HEK293 (cell line): ENCODE results near the gene PPIA.
"Not testable (repeated sequence)": the region's sequence is repeated elsewhere in the genome, so short reads cannot be mapped to it uniquely, and the experiment has no call there.

Experiments used
- CTCF ChIA-PET: fragments of 350-600 bp; formaldehyde crosslinking; extraction: SDS; loops from one replicate; lab custom pipeline; 2021; ENCODE audit warnings: antibody characterized with exemption; lab: Yijun Ruan, JAX
- POLR2A ChIA-PET: fragments of 300-600 bp; formaldehyde crosslinking; extraction: SDS; loops from one replicate; lab custom pipeline; 2020; ENCODE audit warnings: antibody characterized with exemption, inconsistent platforms; lab: Yijun Ruan, JAX
- H3K27ac ChIP-seq: fragments of 200-500 bp; sonication (Bioruptor generic); 2 replicates; pipeline ENCODE4 v1.5.1; 2014; ENCODE audit warnings: low read depth, low read length, control low read depth, inconsistent platforms; ENCODE audit errors: extremely low read depth
- H3K36me3 ChIP-seq, 2 experiments: fragments of 200-500 bp in 1 of 2; sonication (Bioruptor generic) in 1 of 2; 1 replicate in 1 of 2; 2 replicates in 1 of 2; pipeline ENCODE4 v1.5.1; 2014 to 2017; ENCODE audit warnings: inconsistent platforms in 2 of 2, low read length in 2 of 2; ENCODE audit not compliant: control insufficient read depth in 2 of 2, insufficient read depth in 1 of 2
- H3K4me1 ChIP-seq: fragments of 200-500 bp; sonication (Bioruptor generic); 2 replicates; pipeline ENCODE4 v1.5.1; 2014; ENCODE audit warnings: mild to moderate bottlenecking, low read length, inconsistent platforms; ENCODE audit not compliant: control insufficient read depth, insufficient read depth
- H3K4me3 ChIP-seq: 2 replicates; pipeline ENCODE4 v1.5.1; 2011; ENCODE audit warnings: low read depth, mild to moderate bottlenecking, control low read depth, low read length, moderate library complexity
- H3K9me3 ChIP-seq: fragments of 200-500 bp; sonication (Bioruptor generic); 2 replicates; pipeline ENCODE4 v1.5.1; 2014; ENCODE audit warnings: low read depth, low read length, inconsistent platforms; ENCODE audit not compliant: control insufficient read depth, insufficient read depth
- CTCF ChIP-seq: fragments of 450-650 bp; formaldehyde crosslinking; IDR thresholded peaks from 2 replicates; pipeline ENCODE4 v1.5.1; 2016; ENCODE audit warnings: missing biosample characterization, missing genetic modification characterization
- EGR2 ChIP-seq: fragments of 450-650 bp; formaldehyde crosslinking; IDR thresholded peaks from 2 replicates; pipeline ENCODE4 v1.5.1; 2016; ENCODE audit warnings: low read depth, missing biosample characterization, missing genetic modification characterization
- GFI1B ChIP-seq: fragments of 450-650 bp; formaldehyde crosslinking; IDR thresholded peaks from 2 replicates; pipeline ENCODE4 v1.5.1; 2016; ENCODE audit warnings: missing biosample characterization, missing genetic modification characterization
- REST ChIP-seq: fragments of 450-650 bp; formaldehyde crosslinking; IDR thresholded peaks from 2 replicates; pipeline ENCODE4 v1.5.1; 2016; ENCODE audit warnings: missing biosample characterization, missing genetic modification characterization
- ZBTB10 ChIP-seq: fragments of 450-650 bp; formaldehyde crosslinking; IDR thresholded peaks from 2 replicates; pipeline ENCODE4 v1.5.1; 2016; ENCODE audit warnings: missing biosample characterization, missing genetic modification characterization
- ZFHX2 ChIP-seq: fragments of 450-650 bp; formaldehyde crosslinking; conservative IDR thresholded peaks from 2 replicates; pipeline ENCODE4 v1.5.1; 2016; ENCODE audit warnings: missing biosample characterization, missing genetic modification characterization
- ZNF2 ChIP-seq: fragments of 450-650 bp; formaldehyde crosslinking; IDR thresholded peaks from 2 replicates; pipeline ENCODE4 v1.5.1; 2016; ENCODE audit warnings: missing biosample characterization, missing genetic modification characterization
- ZNF335 ChIP-seq: fragments of 450-650 bp; formaldehyde crosslinking; conservative IDR thresholded peaks from 2 replicates; pipeline ENCODE4 v1.5.1; 2016; ENCODE audit warnings: missing biosample characterization, missing genetic modification characterization
- ZNF529 ChIP-seq: fragments of 450-650 bp; formaldehyde crosslinking; IDR thresholded peaks from 2 replicates; pipeline ENCODE4 v1.5.1; 2017; ENCODE audit warnings: missing genetic modification characterization, missing biosample characterization; ENCODE audit not compliant: insufficient replicate concordance
- ZNF548 ChIP-seq: fragments of 450-650 bp; formaldehyde crosslinking; IDR thresholded peaks from 2 replicates; pipeline ENCODE4 v1.5.1; 2016; ENCODE audit warnings: missing biosample characterization, missing genetic modification characterization
- ZNF664 ChIP-seq: fragments of 450-650 bp; formaldehyde crosslinking; IDR thresholded peaks from 2 replicates; pipeline ENCODE4 v1.5.1; 2016; ENCODE audit warnings: missing biosample characterization, missing genetic modification characterization

PPIA gene

DNA sequence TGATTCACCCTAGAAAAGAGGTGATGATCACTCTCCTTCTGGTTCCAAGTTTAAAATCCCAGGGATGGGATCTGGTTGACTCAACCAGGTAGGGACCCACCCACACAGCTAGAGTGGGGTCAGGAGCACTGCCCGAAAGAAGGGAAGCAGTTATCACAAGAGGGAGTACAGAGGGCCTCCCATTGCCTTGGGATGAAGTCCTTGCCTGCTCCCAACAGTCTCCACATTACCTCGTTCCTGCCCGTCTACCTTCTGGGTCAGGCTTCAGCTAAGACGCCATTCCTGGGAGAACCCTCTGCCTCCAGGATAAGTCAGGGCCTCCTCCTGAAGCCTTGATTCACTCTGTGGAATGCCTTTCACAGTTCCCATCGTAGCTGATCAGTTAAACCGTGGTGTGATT lies 24.0 kb upstream of the PPIA start:
- no peak overlapping the region for H3K4me3 ChIP-seq
- H3K27ac ChIP-seq = no peak overlapping the region
- POLR2A ChIA-PET = interaction anchor here (0.6 kb wide), 1 partner anchor 31 kb away, joined by 3 read pairs; no protein-coding TSS in a partner anchor
- TF ChIP-seq ZNF548 (no peak), ZNF335 (tag by site-specific recombination) (peak; percentile 57; the same call in 1 of the 2 replicates), ZNF2 (no peak), ZNF529 (tag by site-specific recombination) (no peak), ZNF664 (peak; percentile 80)
- no peaks in the 10 kb centered on the region for H3K9me3 ChIP-seq
- CTCF ChIA-PET = interaction anchor here (0.6 to 1.4 kb wide), 3 partner anchors 184 to 339 kb away, joined by 3 to 4 read pairs (median 4); partner anchors contain the start of genes MYO1G and TBRG4
- peaks cover 5% of the 10 kb centered on the region; the same call in 1 of the 2 replicates for H3K4me1 ChIP-seq
- H3K36me3 ChIP-seq = peaks cover 0 to 3% of the 10 kb centered on the region in 2 experiments; a peak in 1 of 3 replicates

GRCh38 chr7:44772867-44773266 lies 23.6 kb upstream of the PPIA start:
- 0 out of 2 replicates have a peak, but pooled peaks have one; percentile 22 for TF ChIP-seq CTCF (tag by site-specific recombination)
- no peak for TF ChIP-seq ZNF2
- no peak for TF ChIP-seq ZBTB10 (tag by site-specific recombination)
- TF ChIP-seq GFI1B (tag by site-specific recombination) = no peak
- no peak for TF ChIP-seq REST (tag by site-specific recombination)
- ChIA-PET POLR2A (interaction anchor here (0.6 kb wide), 1 partner anchor 30 kb away, joined by 3 read pairs; no protein-coding TSS in a partner anchor), CTCF (interaction anchor here (0.6 to 1.4 kb wide), 3 partner anchors 184 to 339 kb away, joined by 3 to 4 read pairs (median 4); partner anchors contain the start of genes MYO1G and TBRG4)
- Histone ChIP-seq H3K9me3 (no peaks in the 10 kb centered on the region), H3K36me3 (no peaks in the 10 kb centered on the region), H3K4me1 (peaks cover 2% of the 10 kb centered on the region; the same call in 1 of the 2 replicates), H3K4me3 (no peak overlapping the region), H3K27ac (no peak overlapping the region)

- H3K27ac ChIP-seq, H3K4me1 ChIP-seq, H3K36me3 ChIP-seq, CTCF ChIA-PET, H3K9me3 ChIP-seq, H3K4me3 ChIP-seq: not testable (repeated sequence)
- POLR2A ChIA-PET = interaction anchor here (0.7 kb wide), 1 partner anchor 552 kb away, joined by 3 read pairs; no protein-coding TSS in a partner anchor
- TF ChIP-seq ZFHX2 (peak; percentile 82), EGR2 (tag by site-specific recombination) (peak; percentile 86)
Measured at GRCh38 chr7:44774486-44774885, 22.0 kb upstream of the PPIA start.
